BLaER1 treated with 17β-estradiol and CSF1 and Interleukin-3, amounts not matched to agents 10 nM and 100 nM (cell line): ENCODE results near the gene TTI1.

Experiments
- H3K27ac ChIP-seq, 11 experiments: shearing (Covaris generic); formaldehyde crosslinking; 2 replicates each; pipeline ENCODE4 v1.8.1; 2022
- H3K27me3 ChIP-seq, 11 experiments: shearing (Covaris generic); formaldehyde crosslinking; 2 replicates each; pipeline ENCODE4 v1.8.1; 2022
- H3K36me3 ChIP-seq, 11 experiments: shearing (Covaris generic); formaldehyde crosslinking; 2 replicates each; pipeline ENCODE4 v1.8.1; 2022
- H3K4me1 ChIP-seq, 10 experiments: shearing (Covaris generic); formaldehyde crosslinking; 2 replicates each; pipeline ENCODE4 v1.8.1; 2022
- H3K4me2 ChIP-seq, 11 experiments: shearing (Covaris generic); formaldehyde crosslinking; 2 replicates each; pipeline ENCODE4 v1.8.1; 2022
- H3K4me3 ChIP-seq, 10 experiments: shearing (Covaris generic); formaldehyde crosslinking; 2 replicates each; pipeline ENCODE4 v1.8.1; 2022
- H3K9ac ChIP-seq, 11 experiments: shearing (Covaris generic); formaldehyde crosslinking; 2 replicates each; pipeline ENCODE4 v1.8.1; 2022
- H3K9me3 ChIP-seq, 11 experiments: shearing (Covaris generic); formaldehyde crosslinking; replicated peaks in 1 of 11; 2 replicates each; pipeline ENCODE4 v1.8.1; 2022
- H4K20me1 ChIP-seq, 11 experiments: shearing (Covaris generic); formaldehyde crosslinking; 2 replicates each; pipeline ENCODE4 v1.8.1; 2022
- Cebpa-rat ChIP-seq, 11 experiments: shearing (Covaris generic); IDR thresholded peaks; 2 replicates each; pipeline ENCODE4 v1.8.1; 2022

The TTI1 gene

DNA sequence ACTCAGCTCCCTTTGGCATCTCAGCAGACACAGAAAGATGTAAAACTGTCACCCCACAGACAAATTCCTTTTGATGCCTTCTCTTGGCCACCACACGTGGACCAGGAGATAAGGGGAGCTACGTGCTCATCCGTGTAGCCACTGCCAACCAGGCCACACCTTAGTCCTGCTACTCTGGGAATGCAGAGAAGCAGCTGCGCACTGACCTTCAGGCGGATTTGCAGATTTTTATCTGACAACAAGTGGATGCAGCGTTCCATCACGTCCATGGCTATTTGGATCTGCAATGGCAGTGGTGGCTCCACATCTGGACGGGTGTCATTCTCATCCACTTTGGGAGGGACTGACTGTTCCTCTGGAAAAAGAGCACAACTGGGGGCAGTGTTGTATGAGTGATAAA, 30.8 kb downstream of the TTI1 start:
- no peak for TF ChIP-seq Cebpa-rat (IDR thresholded peaks at IDR 0.05)
- H3K27me3 ChIP-seq, result no peaks in the 10 kb centered on the region
- peaks cover 90 to 100% (median 98%) of the 10 kb centered on the region in 11 experiments for H3K36me3 ChIP-seq
- H3K4me2 ChIP-seq, result no peak overlapping the region
- no peaks in the 10 kb centered on the region for H3K9me3 ChIP-seq
- no peak overlapping the region for H3K9ac ChIP-seq
- no peak overlapping the region for H3K27ac ChIP-seq
- H3K4me1 ChIP-seq, result no peaks in the 10 kb centered on the region; a peak in 1 of 20 replicates
- no peak overlapping the region for H3K4me3 ChIP-seq
- peaks cover 0 to 40% (median 15%) of the 10 kb centered on the region in 11 experiments; a peak in 17 of 22 replicates for H4K20me1 ChIP-seq

DNA sequence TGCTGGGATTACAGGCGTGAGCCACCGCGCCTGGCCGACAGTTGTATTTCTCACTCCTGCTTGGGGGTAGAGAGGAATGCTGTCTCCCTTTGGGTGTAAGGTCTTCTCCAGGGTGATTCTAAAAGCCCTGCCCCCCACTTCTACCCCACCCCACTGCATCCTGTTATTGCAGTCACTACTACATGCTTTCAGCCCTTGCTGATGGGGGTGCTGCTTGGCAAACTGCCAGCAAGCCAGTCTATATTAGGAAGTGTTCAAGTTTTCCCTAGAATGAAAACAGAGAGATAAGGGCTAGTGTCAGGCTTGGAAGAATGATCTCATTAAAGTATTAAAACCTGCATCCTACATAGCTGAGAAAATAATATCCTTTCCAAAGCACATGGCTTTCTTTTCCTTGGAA, 31.3 kb downstream of the TTI1 start:
- H3K4me2 ChIP-seq, result no peak overlapping the region
- no peaks in the 10 kb centered on the region for H3K9me3 ChIP-seq
- no peak for TF ChIP-seq Cebpa-rat (IDR thresholded peaks at IDR 0.05)
- H3K36me3 ChIP-seq, result peaks cover 91 to 100% (median 98%) of the 10 kb centered on the region in 11 experiments
- H3K4me1 ChIP-seq, result no peaks in the 10 kb centered on the region; a peak in 1 of 20 replicates
- no peak overlapping the region for H3K27ac ChIP-seq
- no peak overlapping the region for H3K4me3 ChIP-seq
- peaks cover 0 to 36% (median 10%) of the 10 kb centered on the region in 11 experiments; a peak in 16 of 22 replicates for H4K20me1 ChIP-seq
- no peak overlapping the region for H3K9ac ChIP-seq
- no peaks in the 10 kb centered on the region for H3K27me3 ChIP-seq

DNA sequence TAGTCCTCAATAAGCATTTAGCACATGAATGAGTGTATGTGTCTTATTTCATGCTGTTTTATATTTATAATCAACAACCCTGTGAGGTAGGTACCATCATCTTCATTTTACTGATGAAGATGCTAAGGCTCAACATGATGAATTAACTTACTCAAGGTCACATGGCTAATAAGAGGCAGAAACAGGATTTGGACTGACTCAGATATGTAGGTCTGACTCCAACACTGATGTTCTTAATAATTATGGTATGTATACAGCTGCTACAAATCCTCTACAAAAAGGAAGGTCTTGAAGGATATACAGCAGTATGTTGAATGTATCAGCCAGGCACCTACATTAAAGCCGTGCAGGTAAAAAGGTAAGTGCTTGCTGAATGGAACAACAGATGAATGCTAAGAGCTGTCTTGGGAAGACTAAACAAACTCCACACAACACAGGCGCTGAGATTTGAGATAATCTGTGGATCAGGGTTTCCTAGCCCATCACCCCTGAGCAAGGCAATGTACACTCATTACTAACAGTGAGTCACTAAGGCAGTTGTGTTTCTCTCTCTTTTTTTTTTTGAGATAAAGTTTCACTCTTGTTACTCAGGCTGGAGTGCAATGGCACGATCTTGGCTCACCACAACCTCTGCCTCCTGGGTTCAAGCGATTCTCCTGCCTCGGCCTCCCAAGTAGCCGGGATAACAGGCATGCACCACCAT, 31.9 kb downstream of the TTI1 start:
- H4K20me1 ChIP-seq, result peaks cover 0 to 29% (median 6%) of the 10 kb centered on the region in 11 experiments; a peak in 16 of 22 replicates
- no peaks in the 10 kb centered on the region for H3K9me3 ChIP-seq
- H3K9ac ChIP-seq, result no peak overlapping the region
- no peak overlapping the region for H3K4me2 ChIP-seq
- no peaks in the 10 kb centered on the region for H3K27me3 ChIP-seq
- H3K27ac ChIP-seq, result no peak overlapping the region
- no peak for TF ChIP-seq Cebpa-rat (IDR thresholded peaks at IDR 0.05)
- H3K4me3 ChIP-seq, result no peak overlapping the region
- peaks cover 91 to 100% (median 98%) of the 10 kb centered on the region in 11 experiments for H3K36me3 ChIP-seq
- no peaks in the 10 kb centered on the region; a peak in 1 of 20 replicates for H3K4me1 ChIP-seq

DNA sequence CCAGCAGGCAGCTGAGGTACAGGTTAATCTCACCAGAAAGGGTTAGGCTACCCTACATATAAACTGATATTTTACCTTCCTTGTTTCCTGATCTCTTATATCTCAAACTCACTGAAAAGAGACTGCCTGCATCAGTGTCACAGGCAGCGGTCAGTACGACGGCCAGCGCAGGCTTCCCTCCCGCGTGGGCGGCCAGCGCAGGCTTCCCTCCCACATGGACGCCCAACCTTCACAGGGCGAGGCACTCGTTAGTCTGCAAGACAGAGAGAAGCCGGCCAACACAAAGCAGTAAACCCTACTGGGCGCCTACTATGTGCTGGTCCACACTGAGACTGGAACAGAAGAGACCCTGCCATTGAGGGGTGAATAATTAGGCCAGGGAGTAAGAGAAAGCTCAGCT, 33.0 kb downstream of the TTI1 start:
- no peak overlapping the region for H3K27ac ChIP-seq
- peaks cover 0 to 20% (median 6%) of the 10 kb centered on the region in 11 experiments; a peak in 12 of 22 replicates for H4K20me1 ChIP-seq
- H3K9me3 ChIP-seq, result no peaks in the 10 kb centered on the region
- no peaks in the 10 kb centered on the region; a peak in 1 of 20 replicates for H3K4me1 ChIP-seq
- H3K36me3 ChIP-seq, result peaks cover 98 to 100% (median 100%) of the 10 kb centered on the region in 11 experiments
- no peaks in the 10 kb centered on the region for H3K27me3 ChIP-seq
- H3K9ac ChIP-seq, result no peak overlapping the region
- no peak overlapping the region for H3K4me2 ChIP-seq
- no peak overlapping the region for H3K4me3 ChIP-seq
- no peak for TF ChIP-seq Cebpa-rat (IDR thresholded peaks at IDR 0.05)

DNA sequence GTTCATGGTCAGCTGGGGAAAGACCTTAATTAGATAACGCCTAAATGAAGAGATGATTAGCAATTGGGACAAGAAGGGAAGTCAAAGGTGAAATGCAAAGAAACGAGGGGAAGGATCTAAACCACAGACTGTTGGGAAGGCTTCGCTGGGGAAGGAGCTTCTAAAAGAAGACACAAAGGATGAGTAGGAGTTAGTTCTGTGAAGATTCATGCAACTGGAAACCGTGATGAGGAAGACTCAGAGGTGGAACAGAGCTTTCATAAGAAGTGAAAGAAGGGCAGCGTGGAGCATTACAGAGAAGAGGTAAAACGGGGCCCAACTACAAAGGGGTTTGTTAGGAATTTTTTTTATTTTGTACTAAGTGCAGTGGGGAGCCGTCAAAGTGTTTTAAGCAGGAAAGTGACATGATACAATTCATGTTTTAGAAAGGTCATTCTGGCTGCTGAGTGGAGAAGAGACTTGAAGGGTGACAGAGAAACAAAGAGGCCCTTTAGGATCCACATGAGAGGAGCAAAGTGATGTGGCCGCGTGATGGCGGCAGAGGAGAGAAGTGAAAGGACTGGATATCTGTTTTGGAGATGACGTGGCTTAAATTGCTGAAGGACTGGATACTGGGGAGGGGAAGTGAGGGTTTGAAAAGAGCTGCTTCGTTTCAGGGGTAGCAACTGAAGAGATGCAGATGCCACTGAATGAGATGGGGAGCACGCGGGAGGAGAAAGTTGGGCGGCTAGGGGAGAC, 33.6 kb downstream of the TTI1 start:
- Histone ChIP-seq H3K4me3 (no peak overlapping the region), H3K27me3 (no peaks in the 10 kb centered on the region), H3K9ac (no peak overlapping the region), H3K9me3 (no peaks in the 10 kb centered on the region), H4K20me1 (peaks cover 0 to 24% (median 7%) of the 10 kb centered on the region in 11 experiments; a peak in 11 of 22 replicates), H3K4me1 (no peaks in the 10 kb centered on the region; a peak in 1 of 20 replicates), H3K27ac (no peak overlapping the region), H3K4me2 (no peak overlapping the region), H3K36me3 (peaks cover 98 to 100% (median 100%) of the 10 kb centered on the region in 11 experiments)
- TF ChIP-seq Cebpa-rat (IDR thresholded peaks at IDR 0.05), result no peak

DNA sequence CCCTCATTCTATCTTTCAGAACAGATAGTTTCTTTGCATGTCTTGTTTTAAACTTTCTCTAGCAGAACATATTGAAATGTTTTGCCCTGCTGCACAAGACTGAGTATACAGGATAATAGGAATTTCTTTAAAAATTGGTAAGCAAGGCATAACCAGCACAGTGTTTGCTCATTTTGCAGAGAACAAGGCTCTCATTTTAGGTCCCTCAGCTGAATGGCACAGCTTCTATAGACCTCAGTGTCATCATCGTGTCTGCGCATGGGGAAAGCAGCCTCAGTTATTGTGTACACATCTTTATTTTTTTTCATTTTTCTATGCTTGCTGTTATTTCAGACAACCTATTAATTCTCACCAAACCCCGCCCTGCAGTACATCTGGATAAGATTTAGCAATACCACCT, 35.7 kb downstream of the TTI1 start:
- H3K27ac ChIP-seq, result no peak overlapping the region
- no peak overlapping the region for H3K9ac ChIP-seq
- TF ChIP-seq Cebpa-rat (IDR thresholded peaks at IDR 0.05), result no peak
- no peaks in the 10 kb centered on the region for H3K27me3 ChIP-seq
- no peak overlapping the region for H3K4me3 ChIP-seq
- no peaks in the 10 kb centered on the region for H3K9me3 ChIP-seq
- H4K20me1 ChIP-seq, result peaks cover 0 to 34% (median 15%) of the 10 kb centered on the region in 11 experiments; a peak in 12 of 22 replicates
- no peak overlapping the region for H3K4me2 ChIP-seq
- H3K4me1 ChIP-seq, result peaks cover 0 to 10% (median 8%) of the 10 kb centered on the region in 10 experiments; a peak in 16 of 20 replicates
- H3K36me3 ChIP-seq, result peaks cover 89 to 95% (median 91%) of the 10 kb centered on the region in 11 experiments

DNA sequence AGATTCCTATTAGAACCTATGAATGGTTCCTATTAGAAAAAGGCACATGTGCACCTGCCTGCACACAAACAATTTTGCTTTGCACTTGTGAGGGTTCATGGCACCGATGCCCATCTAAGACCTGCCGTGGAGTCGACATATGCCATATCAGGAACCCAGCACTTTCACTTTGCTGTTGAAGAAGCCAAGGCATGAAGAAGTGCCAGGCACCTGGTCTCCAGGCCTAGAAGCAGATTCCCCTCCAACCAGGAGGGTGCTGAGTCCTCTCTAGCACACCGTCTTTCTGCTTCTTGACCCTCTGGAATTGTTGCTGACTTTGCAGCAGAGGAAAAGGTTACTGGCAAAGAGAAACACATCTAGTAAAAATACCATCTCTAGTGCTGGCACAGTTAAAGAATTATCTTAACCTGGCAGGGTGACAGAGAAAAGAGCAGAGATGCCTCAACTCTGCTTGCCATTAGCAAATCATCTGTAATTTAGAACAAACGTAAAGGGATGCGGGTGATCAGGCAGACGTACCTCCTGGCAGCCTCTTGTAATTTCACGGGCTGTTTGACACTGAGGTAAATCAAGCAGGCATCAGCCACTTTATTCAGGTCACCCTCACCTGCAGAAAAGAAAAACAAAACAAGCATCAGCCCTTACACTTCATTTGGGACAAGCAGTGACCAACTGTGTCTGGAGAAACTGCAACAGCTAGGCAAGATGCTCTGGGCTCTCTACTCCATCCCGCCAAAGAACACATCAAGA, 37.2 kb downstream of the TTI1 start:
- Histone ChIP-seq H3K4me1 (peaks cover 11 to 25% (median 23%) of the 10 kb centered on the region in 10 experiments), H3K9ac (no peak overlapping the region), H3K27me3 (peaks cover 0 to 9% (median 0%) of the 10 kb centered on the region in 11 experiments; a peak in 1 of 22 replicates), H3K9me3 (no peaks in the 10 kb centered on the region), H3K4me3 (no peak overlapping the region), H3K36me3 (peaks cover 78 to 94% (median 89%) of the 10 kb centered on the region in 11 experiments), H3K4me2 (no peak overlapping the region), H3K27ac (no peak overlapping the region), H4K20me1 (peaks cover 0 to 49% (median 26%) of the 10 kb centered on the region in 11 experiments; a peak in 15 of 22 replicates)
- no peak for TF ChIP-seq Cebpa-rat (IDR thresholded peaks at IDR 0.05)

DNA sequence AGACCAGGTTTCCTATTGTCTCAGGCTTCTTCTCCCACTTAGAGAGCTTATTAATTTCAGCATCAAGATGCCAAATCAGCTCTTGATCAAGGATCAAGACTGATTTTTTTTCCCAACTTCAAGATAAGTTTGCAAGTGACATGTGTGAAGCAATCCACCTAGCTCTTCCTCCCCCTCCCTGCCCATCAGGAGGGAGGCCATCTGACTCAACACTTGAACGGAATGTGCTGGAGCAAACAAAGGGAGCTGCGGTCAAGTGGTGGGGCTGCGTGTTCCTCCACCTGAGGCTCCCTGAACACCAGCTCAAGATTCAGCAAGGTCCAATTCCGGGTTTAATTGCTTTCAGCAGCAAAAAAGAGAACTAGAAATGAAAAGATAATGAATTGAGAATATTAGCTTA, 38.7 kb downstream of the TTI1 start:
- Histone ChIP-seq H3K27ac (no peak overlapping the region), H3K27me3 (peaks cover 0 to 9% (median 0%) of the 10 kb centered on the region in 11 experiments; a peak in 1 of 22 replicates), H3K4me1 (peaks cover 26 to 40% (median 38%) of the 10 kb centered on the region in 10 experiments), H3K4me2 (no peak overlapping the region), H3K4me3 (no peak overlapping the region), H4K20me1 (peaks cover 0 to 64% (median 33%) of the 10 kb centered on the region in 11 experiments; a peak in 15 of 22 replicates), H3K9ac (no peak overlapping the region), H3K36me3 (peaks cover 63 to 84% (median 74%) of the 10 kb centered on the region in 11 experiments), H3K9me3 (no peaks in the 10 kb centered on the region)
- no peak for TF ChIP-seq Cebpa-rat (IDR thresholded peaks at IDR 0.05)
